ENCODE results near the gene SAFB. TPM values are rescaled to one million over a fixed set of nuclear protein-coding genes. Genes with fewer than 3 reads are reported as not detected.

Gene SAFB
- polyA plus RNA-seq, 1 experiment: 34.0 TPM

DNA sequence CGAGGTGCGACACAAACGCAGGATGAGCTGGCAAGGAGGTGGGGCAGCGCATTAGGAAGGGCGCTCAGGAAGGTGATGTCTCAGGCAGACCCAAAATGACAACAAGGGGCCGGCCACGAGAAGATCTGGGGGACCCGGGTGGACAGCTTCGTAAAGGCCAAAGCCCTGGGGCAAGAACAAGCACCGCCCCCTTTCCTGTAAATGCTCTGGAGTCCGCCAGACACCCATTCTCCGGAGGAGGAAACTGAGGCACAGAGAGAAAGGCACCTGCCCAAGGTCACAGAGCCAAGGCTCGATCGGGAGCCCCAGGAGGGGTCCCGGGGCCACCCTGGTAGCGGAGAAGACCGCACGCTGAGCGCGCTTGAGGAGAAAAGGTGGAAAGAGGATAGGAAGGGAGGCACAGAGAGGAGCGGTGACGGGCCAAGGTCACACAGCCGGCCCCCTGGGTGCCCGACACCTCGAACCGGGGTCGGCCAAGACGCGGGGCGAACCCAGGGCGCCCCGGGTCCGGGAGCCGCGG lies 878 bp upstream of the SAFB start:
- H3K4me3 ChIP-seq (ENCODE audit: low read depth, low read length): peak overlapping the region; percentile 93
- no peaks in the 10 kb centered on the region; the same call in 1 of the 2 replicates for H3K9me3 ChIP-seq (ENCODE audit: control insufficient read depth, insufficient read depth, low read length)
- peak overlapping the region; percentile 21 for H3K27ac ChIP-seq (ENCODE audit: low read depth, low read length)
- ChIA-PET CTCF (interaction anchor here (0.6 to 1.4 kb wide), 2 partner anchors 65 to 674 kb away, joined by 5 to 6 read pairs; no protein-coding TSS in a partner anchor), POLR2A (interaction anchor here (0.5 to 1.7 kb wide), 8 partner anchors 20 to 852 kb away, joined by 3 to 8 read pairs (median 4); partner anchors contain the start of gene RPL36)
- TF ChIP-seq, protein P1, sequence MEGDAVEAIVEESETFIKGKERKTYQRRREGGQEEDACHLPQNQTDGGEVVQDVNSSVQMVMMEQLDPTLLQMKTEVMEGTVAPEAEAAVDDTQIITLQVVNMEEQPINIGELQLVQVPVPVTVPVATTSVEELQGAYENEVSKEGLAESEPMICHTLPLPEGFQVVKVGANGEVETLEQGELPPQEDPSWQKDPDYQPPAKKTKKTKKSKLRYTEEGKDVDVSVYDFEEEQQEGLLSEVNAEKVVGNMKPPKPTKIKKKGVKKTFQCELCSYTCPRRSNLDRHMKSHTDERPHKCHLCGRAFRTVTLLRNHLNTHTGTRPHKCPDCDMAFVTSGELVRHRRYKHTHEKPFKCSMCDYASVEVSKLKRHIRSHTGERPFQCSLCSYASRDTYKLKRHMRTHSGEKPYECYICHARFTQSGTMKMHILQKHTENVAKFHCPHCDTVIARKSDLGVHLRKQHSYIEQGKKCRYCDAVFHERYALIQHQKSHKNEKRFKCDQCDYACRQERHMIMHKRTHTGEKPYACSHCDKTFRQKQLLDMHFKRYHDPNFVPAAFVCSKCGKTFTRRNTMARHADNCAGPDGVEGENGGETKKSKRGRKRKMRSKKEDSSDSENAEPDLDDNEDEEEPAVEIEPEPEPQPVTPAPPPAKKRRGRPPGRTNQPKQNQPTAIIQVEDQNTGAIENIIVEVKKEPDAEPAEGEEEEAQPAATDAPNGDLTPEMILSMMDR (IDR thresholded peaks at IDR 0.05; ENCODE audit: low read depth, low read length): no peak
- H3K27me3 ChIP-seq (ENCODE audit: control insufficient read depth, insufficient read depth, low read length): no peaks in the 10 kb centered on the region
- DNase-seq (ENCODE audit: low read depth, low spot score): no peak

DNA sequence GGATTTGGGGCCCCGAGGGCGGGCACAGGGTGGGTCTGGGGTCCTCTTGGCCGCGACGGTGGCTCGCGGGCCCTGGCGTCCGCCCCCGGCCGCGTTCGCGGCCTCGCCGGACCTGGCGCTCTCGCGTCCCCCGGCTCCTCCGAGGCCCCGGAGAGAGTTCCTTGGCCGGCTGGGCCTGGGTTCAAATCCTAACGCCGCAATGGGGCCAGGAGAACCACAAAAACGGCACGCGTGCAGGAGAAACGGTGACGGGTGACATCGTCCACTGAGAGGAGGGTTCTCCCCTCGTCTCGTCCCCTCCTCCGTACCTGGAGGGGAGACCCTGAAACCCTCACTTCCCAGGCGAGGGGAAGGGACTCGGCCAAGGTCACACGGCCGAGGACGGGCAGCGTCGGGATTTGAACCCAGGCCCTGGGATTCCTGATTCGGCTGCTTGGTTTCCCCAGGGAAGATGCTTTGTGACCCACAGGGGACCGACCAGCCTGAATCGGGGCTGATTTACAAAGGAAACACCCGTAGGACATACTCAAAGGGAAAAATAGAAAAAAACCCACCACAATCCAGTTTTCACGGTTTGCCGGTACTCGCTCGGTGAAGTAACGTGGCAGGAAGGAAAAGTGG lies 624 bp downstream of the SAFB start:
- Histone ChIP-seq H3K27me3 (ENCODE audit: control insufficient read depth, insufficient read depth, low read length) (no peaks in the 10 kb centered on the region), H3K4me3 (ENCODE audit: low read depth, low read length) (peak overlapping the region; percentile 100), H3K27ac (ENCODE audit: low read depth, low read length) (peak overlapping the region; percentile 83), H3K9me3 (ENCODE audit: control insufficient read depth, insufficient read depth, low read length) (no peaks in the 10 kb centered on the region; the same call in 1 of the 2 replicates)
- ChIA-PET POLR2A (interaction anchor here (0.6 to 1.7 kb wide), 8 partner anchors 19 to 314 kb away, joined by 3 to 8 read pairs (median 4); partner anchors contain the start of genes NDUFA11 and RPL36), CTCF (interaction anchor here (0.6 to 0.9 kb wide), 2 partner anchors 10 to 33 kb away, joined by 3 read pairs; no protein-coding TSS in a partner anchor)
- TF ChIP-seq, protein P1 (IDR thresholded peaks at IDR 0.05; ENCODE audit: low read depth, low read length): no peak
- no peak for DNase-seq (ENCODE audit: low read depth, low spot score)

DNA sequence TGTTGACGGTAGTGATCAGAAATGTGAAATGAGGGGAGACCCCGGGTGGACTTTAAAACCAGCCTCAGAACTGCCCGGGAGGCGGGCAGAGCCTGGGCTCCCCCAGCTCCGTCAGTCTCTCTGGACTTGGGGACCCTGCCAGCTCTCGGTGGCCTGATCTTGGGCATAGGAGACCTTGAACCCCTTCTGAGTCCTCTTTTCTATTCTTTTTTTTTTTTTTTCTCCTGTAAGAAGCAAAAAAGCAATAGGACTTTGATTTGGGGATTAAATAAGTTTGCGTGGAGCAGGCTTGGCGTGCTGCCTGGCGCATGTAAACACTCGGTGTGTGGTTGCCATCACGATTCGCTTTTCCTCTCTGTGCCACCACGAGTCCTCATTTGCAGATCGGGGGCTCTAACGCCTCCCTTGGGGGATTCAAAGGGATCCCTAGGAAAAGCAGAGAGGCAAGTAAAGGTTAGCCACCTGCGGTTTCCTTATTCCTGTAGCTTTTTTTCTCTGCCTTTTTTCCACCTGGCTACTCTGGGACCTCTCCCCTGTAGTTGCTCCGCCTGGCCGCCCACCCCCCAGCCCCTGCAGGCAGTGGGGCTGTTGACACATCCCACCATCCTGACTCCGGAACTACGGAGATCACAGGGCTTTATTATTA lies 1.3 kb downstream of the SAFB start:
- Histone ChIP-seq H3K9me3 (ENCODE audit: control insufficient read depth, insufficient read depth, low read length) (no peaks in the 10 kb centered on the region; the same call in 1 of the 2 replicates), H3K27ac (ENCODE audit: low read depth, low read length) (peak overlapping the region; percentile 83), H3K4me3 (ENCODE audit: low read depth, low read length) (peak overlapping the region; percentile 100), H3K27me3 (ENCODE audit: control insufficient read depth, insufficient read depth, low read length) (no peaks in the 10 kb centered on the region)
- ChIA-PET CTCF (no interaction called here), POLR2A (interaction anchor here (0.6 to 0.7 kb wide), 2 partner anchors 46 to 1861 kb away, joined by 4 to 5 read pairs; partner anchors contain the start of gene MRPL54)
- DNase-seq (ENCODE audit: low read depth, low spot score): no peak
- TF ChIP-seq, protein P1 (IDR thresholded peaks at IDR 0.05; ENCODE audit: low read depth, low read length): no peak

DNA sequence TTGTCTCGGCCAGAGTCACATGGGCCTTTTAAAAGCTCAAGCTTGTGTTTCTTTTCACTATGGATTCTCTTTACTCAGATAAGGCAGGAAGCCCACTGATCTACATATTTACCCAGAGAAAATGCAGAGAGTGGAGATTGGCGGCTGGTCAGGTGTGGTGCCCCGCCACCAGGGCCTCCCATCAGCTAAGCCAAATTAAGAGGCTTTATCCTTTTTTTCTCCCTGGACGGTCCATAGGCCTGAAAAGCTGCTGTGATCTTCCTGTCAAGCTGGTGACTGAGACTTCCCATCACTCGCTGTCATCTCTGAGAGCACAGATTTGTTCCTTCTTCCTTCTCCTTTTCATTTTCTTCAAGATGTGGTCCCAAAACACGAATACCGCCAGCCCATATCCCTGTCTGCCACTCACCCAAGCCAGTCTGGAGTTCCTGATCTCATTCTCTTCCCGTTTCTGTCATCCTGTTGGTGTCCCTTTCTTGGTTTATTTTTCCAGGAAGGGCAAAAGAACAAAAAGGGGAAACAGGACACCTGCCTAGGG lies 1.9 kb downstream of the SAFB start:
- Histone ChIP-seq H3K27ac (ENCODE audit: low read depth, low read length) (no peak overlapping the region), H3K4me3 (ENCODE audit: low read depth, low read length) (peak overlapping the region; percentile 100), H3K9me3 (ENCODE audit: control insufficient read depth, insufficient read depth, low read length) (no peaks in the 10 kb centered on the region; the same call in 1 of the 2 replicates), H3K27me3 (ENCODE audit: control insufficient read depth, insufficient read depth, low read length) (no peaks in the 10 kb centered on the region)
- ChIA-PET POLR2A (interaction anchor here (0.6 to 0.7 kb wide), 2 partner anchors 45 to 1862 kb away, joined by 4 to 5 read pairs; partner anchors contain the start of gene MRPL54), CTCF (interaction anchor here (0.6 kb wide), 2 partner anchors 9 to 146 kb away, joined by 3 to 5 read pairs; no protein-coding TSS in a partner anchor)
- DNase-seq (ENCODE audit: low read depth, low spot score): no peak
- TF ChIP-seq, protein P1 (IDR thresholded peaks at IDR 0.05; ENCODE audit: low read depth, low read length): no peak

Data from AG04450 (cell line).